GM18858 (cell line): ENCODE data around the gene MAFG.

Experiments used
- ATAC-seq: cut with Tn5 transposase; IDR thresholded peaks from one replicate; pipeline ENCODE4 v1.9.1; 2021; ENCODE audit not compliant: unreplicated experiment

MAFG gene

GRCh38 chr17:81927653-81928543 is at the start of gene MAFG:
MAFG (minus strand) TSS chr17:81927735; CDS start chr17:81923185, 4,550 bp downstream.
- ATAC-seq, result peak; percentile 73

- ATAC-seq, result no peak
These were observed 49.0 kb upstream of the MAFG start for GRCh38 chr17:81976332-81977210.

DNA sequence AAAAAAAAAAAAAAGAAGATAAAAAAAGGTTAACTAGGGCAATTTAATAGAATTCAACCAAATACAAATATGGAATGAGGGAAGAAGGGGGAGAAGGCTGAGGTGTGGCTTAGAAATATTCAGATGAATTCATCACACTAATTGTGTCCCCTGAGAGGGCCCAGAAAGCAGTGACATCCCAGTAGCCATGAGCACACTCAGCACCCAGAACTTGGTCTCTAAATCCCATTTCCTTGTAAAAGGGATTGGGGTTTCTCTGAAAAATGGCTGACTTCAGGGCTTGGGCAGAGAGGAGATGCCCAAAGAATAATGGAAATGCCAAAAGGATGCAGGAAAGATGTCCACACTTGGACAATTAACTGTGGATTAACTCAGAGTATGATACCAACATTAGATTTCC is 45.9 kb upstream of the MAFG start:
- ATAC-seq, result no peak

GRCh38 chr17:81968850-81969812 is 41.6 kb upstream of the MAFG start:
- ATAC-seq, result no peak

- ATAC-seq, result no peak
These were observed 40.8 kb upstream of the MAFG start for GRCh38 chr17:81968396-81968745.

GRCh38 chr17:81967533-81968395 is 40.2 kb upstream of the MAFG start:
- ATAC-seq, result no peak

- no peak for ATAC-seq
These were observed 39.7 kb upstream of the MAFG start for GRCh38 chr17:81967244-81967532.

GRCh38 chr17:81966343-81967243 is 39.1 kb upstream of the MAFG start:
- no peak for ATAC-seq

DNA sequence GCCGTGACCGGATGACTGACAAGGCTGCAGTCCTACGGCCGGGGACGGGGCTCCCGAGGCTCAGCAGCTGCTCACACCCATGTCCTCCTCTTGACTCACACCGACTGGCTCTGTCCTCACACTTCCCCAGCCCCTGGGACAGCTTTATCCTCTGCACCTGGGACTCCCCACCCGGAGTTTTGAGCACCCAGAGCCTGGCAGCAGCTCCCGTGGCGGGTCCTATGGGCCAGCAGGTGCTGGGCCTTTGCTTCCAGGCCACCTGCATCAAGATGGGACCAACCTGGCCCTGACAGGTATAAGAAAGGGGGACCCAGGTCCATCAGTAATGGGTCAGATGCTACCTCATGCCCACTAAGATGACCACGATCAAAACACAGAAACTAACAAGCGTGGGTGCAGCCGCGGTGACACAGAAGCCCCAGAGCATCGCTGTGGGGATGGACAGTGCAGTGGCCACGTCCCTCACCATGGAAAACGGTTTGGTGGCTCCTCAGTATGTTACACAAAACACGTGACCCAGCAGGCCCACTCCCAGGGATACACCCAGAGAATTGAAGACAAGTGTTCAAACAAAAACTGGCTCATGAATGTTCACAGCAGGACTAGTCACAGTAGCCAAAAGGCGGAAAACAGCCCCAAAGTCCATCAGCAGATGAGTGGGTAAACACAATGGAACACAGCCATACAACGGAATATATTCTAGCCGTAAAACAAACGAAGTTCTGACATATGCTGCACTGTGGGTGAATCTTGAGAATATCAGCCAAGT is 36.7 kb upstream of the MAFG start:
- ATAC-seq, result no peak

DNA sequence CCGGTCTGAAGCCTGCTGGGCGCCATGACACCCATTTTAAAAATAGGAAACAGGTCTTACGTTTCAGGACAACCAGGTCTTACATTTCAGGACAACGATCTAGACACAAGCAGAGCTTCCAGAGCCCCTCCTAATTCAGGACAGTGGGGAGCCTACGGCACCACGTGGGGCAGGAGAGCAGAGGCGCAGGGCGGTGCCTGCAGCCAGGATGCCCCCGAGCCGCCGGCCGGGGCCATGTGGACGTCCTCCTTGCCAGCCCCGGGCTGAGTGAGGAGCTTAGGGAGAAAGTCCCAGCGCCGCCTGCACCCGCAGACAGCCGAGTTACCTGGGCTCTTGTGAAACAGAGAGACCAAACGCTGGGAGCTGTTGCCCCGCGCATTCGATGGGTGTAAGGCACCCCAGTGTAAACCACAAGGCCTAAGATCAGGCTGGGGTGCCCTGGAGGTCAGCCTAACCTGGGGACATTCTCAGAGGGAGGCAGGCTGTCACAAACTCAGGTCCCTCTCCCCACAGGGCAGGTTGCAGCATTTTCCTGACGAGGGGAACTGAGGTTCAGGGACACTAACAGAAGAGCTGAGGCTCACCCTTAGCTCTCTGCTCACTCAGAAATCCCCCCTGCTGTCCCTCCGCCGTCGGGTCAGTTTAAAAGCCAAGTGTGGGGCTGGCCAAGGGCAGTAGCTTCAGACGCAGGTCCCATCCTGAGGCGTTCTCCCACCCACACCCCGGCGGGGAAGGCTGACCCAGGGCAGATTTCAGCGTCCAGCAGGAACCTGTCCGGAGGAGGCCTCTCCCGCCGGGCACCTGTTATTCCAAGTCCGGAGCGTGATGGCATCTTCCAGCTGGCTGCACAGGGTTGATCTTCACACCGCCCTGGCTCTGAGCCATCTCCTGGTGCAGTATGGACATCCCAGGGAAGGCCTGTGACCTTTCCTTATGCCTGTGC is 35.2 kb upstream of the MAFG start:
- no peak for ATAC-seq

DNA sequence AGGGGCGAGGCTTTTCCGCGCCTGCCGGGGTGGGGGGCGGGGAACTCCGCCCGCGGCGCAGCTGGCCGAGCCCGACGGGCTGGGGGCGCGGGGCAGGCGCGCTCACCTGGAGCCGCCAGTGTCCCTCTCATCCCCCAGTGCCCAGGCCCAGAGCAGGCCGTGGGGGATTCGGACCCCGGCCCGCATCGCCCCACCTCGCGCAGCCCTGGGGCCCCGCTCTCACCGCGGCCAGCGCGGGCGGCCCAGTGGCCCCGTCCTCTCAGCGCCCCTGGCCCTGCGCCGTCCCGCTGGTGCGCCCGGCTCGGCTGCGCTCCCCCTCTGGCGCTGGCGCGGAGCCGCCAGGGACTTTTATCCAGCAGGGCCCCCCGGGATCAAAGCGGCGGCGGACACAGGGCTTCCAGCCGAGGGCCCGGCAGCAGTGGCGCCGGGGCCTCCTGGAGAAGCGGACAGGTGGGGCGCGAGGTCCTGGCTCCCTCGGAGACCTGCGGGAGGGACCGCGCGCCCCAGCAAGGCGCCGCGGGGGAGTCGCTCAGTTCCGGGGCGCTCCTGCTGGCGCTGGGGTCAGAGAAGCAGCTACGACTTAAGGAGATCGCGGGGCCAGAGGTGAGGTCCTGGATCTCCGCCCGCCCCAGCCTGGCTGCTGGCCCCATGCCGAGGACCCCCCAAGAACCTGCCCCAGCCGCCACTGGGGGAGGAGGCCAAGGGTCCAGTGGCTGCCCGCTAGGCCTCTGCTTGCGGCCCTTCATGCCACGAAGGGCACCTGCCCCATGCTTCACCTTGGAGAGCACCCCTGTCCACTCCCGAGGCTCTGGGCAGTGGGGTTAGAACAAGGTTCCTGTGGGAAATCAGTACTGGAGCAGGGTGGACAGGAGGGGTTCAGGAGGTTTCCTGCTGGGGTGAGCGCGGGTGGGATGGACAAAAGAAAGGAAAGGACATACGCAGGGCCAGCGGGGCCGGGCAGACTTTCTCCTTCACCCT is 34.3 kb upstream of the MAFG start:
- no peak for ATAC-seq

- ATAC-seq, result no peak
These were observed 33.6 kb upstream of the MAFG start, which contains the start of gene NOTUM for GRCh38 chr17:81961087-81961511. NOTUM (minus strand) TSS chr17:81961187; CDS start chr17:81960909, 278 bp downstream.

DNA sequence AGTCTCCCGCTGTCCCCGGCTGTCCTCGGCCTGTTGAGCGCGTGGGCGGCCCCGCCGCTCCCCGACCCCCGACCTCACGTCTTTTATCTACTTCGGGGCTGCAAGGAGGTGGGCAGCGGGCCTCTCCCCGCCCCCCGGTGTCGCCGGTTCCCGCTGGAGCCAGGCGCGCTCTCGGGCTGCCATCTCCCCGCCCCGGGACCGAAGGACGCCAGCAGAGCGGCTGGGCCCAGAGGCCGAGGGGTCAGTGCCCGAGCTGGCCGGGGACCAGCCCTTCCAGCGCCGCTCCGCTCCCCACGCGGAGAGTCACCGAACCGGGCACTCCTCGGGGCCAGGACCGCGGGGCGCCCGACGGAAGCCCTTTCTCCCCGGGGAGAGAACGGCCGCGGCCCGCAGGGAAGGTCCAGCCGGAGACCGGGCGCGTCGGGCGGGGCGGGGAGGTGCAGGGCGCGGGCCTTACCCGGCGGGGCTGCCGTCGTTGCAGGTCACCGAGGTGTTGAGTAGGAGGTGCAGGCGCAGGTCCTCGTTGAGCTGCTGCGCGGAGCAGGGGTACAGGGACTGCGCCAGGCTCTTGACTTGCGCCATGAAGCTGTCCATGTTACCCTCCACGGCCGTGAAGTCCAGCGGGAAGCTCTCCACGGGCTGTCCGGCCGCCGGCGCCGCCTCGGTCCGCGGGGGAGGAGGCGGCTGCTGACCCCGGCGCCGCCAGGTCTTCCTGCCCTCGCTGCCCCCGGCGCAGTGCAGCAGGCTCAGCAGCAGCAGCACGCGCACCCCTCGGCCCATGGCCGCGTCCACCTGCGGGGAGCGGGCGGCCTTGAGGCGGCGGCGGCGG is 32.8 kb upstream of the MAFG start:
- no peak for ATAC-seq

DNA sequence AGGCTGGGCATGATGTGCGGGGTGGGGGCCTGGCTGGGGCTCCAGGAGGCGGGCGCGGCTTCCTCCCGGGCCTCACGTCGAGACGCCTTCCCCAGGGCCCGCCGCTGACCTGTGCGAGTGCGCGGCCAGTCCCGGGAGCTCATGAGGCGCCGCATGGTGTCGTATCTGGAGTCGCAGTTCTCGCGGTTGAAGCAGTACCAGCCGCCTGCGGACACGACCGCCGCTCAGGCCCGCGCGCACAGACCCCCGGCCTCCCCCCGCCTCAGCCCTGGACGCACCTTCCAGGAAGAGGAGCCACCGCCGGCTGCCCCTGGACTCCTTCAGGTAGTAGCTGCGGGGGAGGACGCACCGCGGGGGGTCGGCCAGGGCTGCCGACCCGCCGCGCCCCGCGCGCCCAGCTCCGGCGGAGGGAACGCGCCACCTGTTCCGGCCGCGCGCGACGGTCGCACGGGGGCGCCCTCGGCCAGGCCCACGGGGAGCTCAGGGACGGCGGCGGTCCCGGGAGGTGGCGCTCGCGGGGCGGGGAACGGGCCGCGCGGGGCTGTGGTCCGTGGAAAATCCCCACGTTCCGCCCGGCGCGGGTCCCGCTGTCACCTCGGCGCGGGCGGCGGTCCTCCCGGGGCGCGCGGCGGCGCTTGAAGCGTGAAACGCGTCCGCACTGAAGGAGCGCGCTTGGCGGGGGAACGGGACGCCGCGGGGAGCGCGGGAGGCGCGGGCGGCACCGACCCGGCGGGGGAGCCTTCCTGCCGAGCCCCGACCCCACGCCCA is 32.0 kb upstream of the MAFG start:
- ATAC-seq, result no peak
